Gastroesophageal sphincter (tissue), 3 donors: Measurements from ENCODE around the gene PRDM16.

ENCODE experiments used
- EP300 ChIP-seq: sonication (generic); formaldehyde crosslinking; IDR thresholded peaks from one replicate; pipeline ENCODE4 v1.6.1; 2017; ENCODE audit warnings: antibody characterized with exemption, mild to moderate bottlenecking
- POLR2A ChIP-seq, 2 donors: fragments of 450-650 bp; IDR thresholded peaks; one replicate each; pipeline ENCODE4 v1.6.1; 2017; ENCODE audit warnings: antibody characterized with exemption in 2 of 2, mild to moderate bottlenecking in 2 of 2, moderate library complexity in 1 of 2
- TF ChIP-seq, protein P1 (sequence below), 4 experiments: fragments of 200-600 bp in 2 of 4; fragments of 450-650 bp in 2 of 4; sonication (generic) in 1 of 4; IDR thresholded peaks; one replicate each; pipeline ENCODE4 v1.5.1; 2017 to 2019; ENCODE audit warnings: antibody characterized with exemption in 4 of 4, mild to moderate bottlenecking in 2 of 4, moderate library complexity in 2 of 4

DNA sequence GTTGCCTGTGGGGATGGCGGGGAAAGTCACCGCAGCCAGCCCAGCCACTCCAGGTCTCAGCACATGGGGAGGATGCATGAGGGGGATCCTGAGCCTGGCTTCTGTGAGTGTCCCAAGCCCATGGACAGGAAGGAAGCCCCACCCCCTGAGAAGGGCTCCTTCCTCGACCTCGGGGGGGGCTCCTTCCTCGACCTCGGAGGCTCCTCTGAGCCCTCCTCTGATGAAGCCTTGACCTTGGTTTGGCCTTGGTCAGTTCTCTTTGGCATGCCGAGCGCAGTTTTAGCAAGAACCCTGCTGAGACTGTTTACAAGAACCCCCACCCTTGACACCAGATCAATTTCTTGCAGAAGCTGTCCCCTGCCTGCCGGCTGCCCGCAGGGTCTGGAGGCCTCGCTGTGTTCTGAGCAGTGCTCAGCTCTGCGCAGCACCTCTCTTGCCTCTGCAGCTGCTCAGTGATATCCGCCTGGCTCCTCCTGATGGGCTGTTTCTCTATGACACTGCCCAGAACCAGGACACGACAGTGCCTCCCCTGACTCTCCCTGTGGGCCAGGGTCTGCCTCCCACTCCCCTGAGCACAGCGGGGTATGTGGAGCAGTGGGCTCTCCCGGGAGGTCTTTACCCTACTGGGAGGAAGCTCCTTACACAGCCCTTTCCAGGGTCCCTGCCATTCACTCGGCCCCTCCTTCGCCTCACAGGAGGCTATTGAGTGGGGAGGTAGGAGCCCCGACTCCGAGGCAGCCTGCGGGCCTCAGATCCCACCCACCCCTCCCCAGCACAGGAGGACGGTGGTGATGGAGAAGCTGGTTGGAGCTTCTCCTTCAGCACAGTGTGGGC, 32.3 kb upstream of the PRDM16 start:
- TF ChIP-seq, protein P1, sequence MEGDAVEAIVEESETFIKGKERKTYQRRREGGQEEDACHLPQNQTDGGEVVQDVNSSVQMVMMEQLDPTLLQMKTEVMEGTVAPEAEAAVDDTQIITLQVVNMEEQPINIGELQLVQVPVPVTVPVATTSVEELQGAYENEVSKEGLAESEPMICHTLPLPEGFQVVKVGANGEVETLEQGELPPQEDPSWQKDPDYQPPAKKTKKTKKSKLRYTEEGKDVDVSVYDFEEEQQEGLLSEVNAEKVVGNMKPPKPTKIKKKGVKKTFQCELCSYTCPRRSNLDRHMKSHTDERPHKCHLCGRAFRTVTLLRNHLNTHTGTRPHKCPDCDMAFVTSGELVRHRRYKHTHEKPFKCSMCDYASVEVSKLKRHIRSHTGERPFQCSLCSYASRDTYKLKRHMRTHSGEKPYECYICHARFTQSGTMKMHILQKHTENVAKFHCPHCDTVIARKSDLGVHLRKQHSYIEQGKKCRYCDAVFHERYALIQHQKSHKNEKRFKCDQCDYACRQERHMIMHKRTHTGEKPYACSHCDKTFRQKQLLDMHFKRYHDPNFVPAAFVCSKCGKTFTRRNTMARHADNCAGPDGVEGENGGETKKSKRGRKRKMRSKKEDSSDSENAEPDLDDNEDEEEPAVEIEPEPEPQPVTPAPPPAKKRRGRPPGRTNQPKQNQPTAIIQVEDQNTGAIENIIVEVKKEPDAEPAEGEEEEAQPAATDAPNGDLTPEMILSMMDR (IDR thresholded peaks at IDR 0.05) = no peak
- TF ChIP-seq POLR2A (IDR thresholded peaks at IDR 0.05) (no peak), EP300 (no peak)
